Nephron progenitor cell (in vitro differentiated cells): ENCODE data around the gene OSBPL8.

Source experiments
- DNase-seq: peaks from one replicate; pipeline ENCODE4 v3.0.0; 2021
- H3K27ac Mint-ChIP-seq: 2 replicates; pipeline ENCODE4 v1.8.0; 2021; ENCODE audit warnings: mild to moderate bottlenecking, moderate library complexity, mixed read lengths
- H3K27me3 Mint-ChIP-seq: 2 replicates; pipeline ENCODE4 v1.8.0; 2021; ENCODE audit warnings: mild to moderate bottlenecking, low read depth, mixed read lengths; ENCODE audit not compliant: poor library complexity
- H3K36me3 Mint-ChIP-seq: 2 replicates; pipeline ENCODE4 v1.8.0; 2021; ENCODE audit warnings: low read depth, mixed read lengths
- H3K4me1 Mint-ChIP-seq: 2 replicates; pipeline ENCODE4 v1.8.0; 2021; ENCODE audit warnings: mixed read lengths
- H3K4me3 Mint-ChIP-seq: 2 replicates; pipeline ENCODE4 v1.8.0; 2021; ENCODE audit warnings: mild to moderate bottlenecking, moderate library complexity, mixed read lengths
- H3K9me3 Mint-ChIP-seq: 2 replicates; pipeline ENCODE4 v1.8.0; 2021; ENCODE audit warnings: mild to moderate bottlenecking, moderate library complexity, mixed read lengths
- CTCF ChIP-seq: fragments of 200-600 bp; sonication (generic); IDR thresholded peaks from 2 replicates; pipeline ENCODE4 v1.5.0; 2021; ENCODE audit warnings: antibody characterized with exemption

OSBPL8 gene

GRCh38 chr12:76531056-76531455 lies 28.5 kb downstream of the OSBPL8 start:
- TF ChIP-seq CTCF = no peak
- Mint-ChIP-seq H3K36me3 (peaks cover 67% of the 10 kb centered on the region), H3K27me3 (peaks cover 4% of the 10 kb centered on the region), H3K9me3 (peaks cover 40% of the 10 kb centered on the region), H3K4me3 (no peak overlapping the region), H3K4me1 (no peaks in the 10 kb centered on the region), H3K27ac (peak overlapping the region; percentile 93)
- DNase-seq = no peak

- Mint-ChIP-seq H3K4me1 (no peaks in the 10 kb centered on the region), H3K27ac (no peak overlapping the region), H3K36me3 (peaks cover 67% of the 10 kb centered on the region)
Observed at GRCh38 chr12:76530516-76530915, 29.1 kb downstream of the OSBPL8 start.

DNA sequence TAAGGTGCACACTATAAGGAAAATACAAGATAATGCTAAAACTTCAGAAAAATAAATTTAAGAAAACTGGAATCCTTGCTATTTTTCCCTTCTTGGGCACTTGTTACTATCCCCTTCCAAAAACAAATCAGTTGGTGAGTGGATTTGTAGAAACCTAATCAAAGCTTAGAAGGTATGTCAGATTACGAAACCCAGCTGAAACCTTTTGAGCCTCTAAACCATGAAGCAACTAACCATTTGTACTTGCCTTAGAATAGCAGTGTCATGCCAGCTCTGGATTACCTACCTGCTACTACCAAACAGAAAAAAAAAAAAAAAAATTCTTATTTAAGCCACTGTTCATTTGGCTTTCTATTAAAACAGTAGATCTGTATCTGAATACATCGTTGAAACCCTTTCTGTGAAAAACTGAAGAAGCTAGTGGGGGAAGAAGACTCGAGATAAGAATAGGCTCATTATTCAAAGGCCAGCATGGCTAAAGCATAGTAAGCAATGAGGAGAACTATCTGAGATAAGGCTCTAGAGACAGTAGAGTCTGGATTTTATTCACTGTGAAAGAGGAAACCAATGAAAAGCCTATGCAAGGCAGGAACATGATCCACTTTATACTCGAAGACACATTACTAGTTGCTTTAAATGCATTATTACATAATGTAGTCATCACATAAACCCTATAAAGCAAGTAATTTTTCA lies 30.2 kb downstream of the OSBPL8 start:
- no peak for TF ChIP-seq CTCF
- Mint-ChIP-seq H3K9me3 (peaks cover 46% of the 10 kb centered on the region), H3K4me1 (no peaks in the 10 kb centered on the region), H3K4me3 (no peak overlapping the region), H3K36me3 (peaks cover 69% of the 10 kb centered on the region), H3K27ac (no peak overlapping the region), H3K27me3 (peaks cover 4% of the 10 kb centered on the region)
- DNase-seq = no peak

More at GRCh38 chr12:76530516-76530915, 29.1 kb downstream of the OSBPL8 start:
- peaks cover 39% of the 10 kb centered on the region for H3K9me3 Mint-ChIP-seq
- H3K27me3 Mint-ChIP-seq = peaks cover 4% of the 10 kb centered on the region
- DNase-seq = no peak
- no peak for TF ChIP-seq CTCF
- no peak overlapping the region for H3K4me3 Mint-ChIP-seq

- no peak for DNase-seq
- no peak for TF ChIP-seq CTCF
- Mint-ChIP-seq H3K27me3 (no peaks in the 10 kb centered on the region), H3K36me3 (peaks cover 90% of the 10 kb centered on the region), H3K4me1 (no peaks in the 10 kb centered on the region), H3K27ac (no peak overlapping the region), H3K4me3 (no peak overlapping the region), H3K9me3 (peaks cover 82% of the 10 kb centered on the region)
Observed at GRCh38 chr12:76523408-76523807, 36.2 kb downstream of the OSBPL8 start.

- peaks cover 81% of the 10 kb centered on the region for H3K9me3 Mint-ChIP-seq
- H3K36me3 Mint-ChIP-seq = peaks cover 94% of the 10 kb centered on the region
- H3K4me1 Mint-ChIP-seq = no peaks in the 10 kb centered on the region
- no peak for DNase-seq
- H3K27ac Mint-ChIP-seq = no peak overlapping the region
- H3K27me3 Mint-ChIP-seq = no peaks in the 10 kb centered on the region
- H3K4me3 Mint-ChIP-seq = no peak overlapping the region
- TF ChIP-seq CTCF = no peak
Observed at GRCh38 chr12:76520348-76520747, 39.2 kb downstream of the OSBPL8 start.

- no peak for TF ChIP-seq CTCF
- H3K27me3 Mint-ChIP-seq = no peaks in the 10 kb centered on the region
- H3K27ac Mint-ChIP-seq = no peak overlapping the region
- peaks cover 94% of the 10 kb centered on the region for H3K36me3 Mint-ChIP-seq
- H3K9me3 Mint-ChIP-seq = peaks cover 82% of the 10 kb centered on the region
- H3K4me1 Mint-ChIP-seq = no peaks in the 10 kb centered on the region
- H3K4me3 Mint-ChIP-seq = no peak overlapping the region
- DNase-seq = no peak
Observed at GRCh38 chr12:76519538-76519937, 40.0 kb downstream of the OSBPL8 start.
